D721Med (cell line): ENCODE data around the gene LYRM4.

Experiments
- DNase-seq: peaks from one replicate; pipeline ENCODE4 v3.0.0; 2011; ENCODE audit warnings: low spot score; ENCODE audit not compliant: insufficient read length
- FAIRE-seq: peaks from 2 replicates; lab custom pipeline; 2011; peaks lifted over from hg19 to GRCh38; lab: Jason Lieb, UNC
- TF ChIP-seq, protein P1 (sequence below): IDR thresholded peaks from 2 replicates; pipeline ENCODE4 v1.5.1; 2012; ENCODE audit warnings: mild to moderate bottlenecking, control low read depth; ENCODE audit not compliant: insufficient read depth; ENCODE audit errors: missing control alignments

LYRM4 gene

DNA sequence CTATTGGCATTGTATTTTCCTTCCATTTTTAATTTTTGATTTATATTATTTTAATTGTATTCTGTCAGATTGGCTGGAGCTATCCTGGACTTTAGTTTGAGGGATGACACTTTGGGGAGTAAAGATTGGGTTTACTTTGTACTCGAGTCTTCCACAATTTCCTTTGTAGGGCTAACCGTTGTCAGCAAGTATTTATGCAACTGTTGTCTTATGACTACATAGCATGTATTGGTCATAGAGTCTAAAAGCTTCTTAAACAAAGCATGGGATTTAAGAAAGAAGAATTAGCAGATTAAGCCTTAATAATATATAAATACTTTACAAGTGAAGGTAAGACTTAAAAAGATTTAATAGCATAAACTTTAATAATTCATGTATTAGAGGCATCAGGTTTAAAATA, 20.2 kb upstream of the LYRM4 start:
- TF ChIP-seq, protein P1, sequence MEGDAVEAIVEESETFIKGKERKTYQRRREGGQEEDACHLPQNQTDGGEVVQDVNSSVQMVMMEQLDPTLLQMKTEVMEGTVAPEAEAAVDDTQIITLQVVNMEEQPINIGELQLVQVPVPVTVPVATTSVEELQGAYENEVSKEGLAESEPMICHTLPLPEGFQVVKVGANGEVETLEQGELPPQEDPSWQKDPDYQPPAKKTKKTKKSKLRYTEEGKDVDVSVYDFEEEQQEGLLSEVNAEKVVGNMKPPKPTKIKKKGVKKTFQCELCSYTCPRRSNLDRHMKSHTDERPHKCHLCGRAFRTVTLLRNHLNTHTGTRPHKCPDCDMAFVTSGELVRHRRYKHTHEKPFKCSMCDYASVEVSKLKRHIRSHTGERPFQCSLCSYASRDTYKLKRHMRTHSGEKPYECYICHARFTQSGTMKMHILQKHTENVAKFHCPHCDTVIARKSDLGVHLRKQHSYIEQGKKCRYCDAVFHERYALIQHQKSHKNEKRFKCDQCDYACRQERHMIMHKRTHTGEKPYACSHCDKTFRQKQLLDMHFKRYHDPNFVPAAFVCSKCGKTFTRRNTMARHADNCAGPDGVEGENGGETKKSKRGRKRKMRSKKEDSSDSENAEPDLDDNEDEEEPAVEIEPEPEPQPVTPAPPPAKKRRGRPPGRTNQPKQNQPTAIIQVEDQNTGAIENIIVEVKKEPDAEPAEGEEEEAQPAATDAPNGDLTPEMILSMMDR: no peak
- FAIRE-seq: no peak
- no peak for DNase-seq

DNA sequence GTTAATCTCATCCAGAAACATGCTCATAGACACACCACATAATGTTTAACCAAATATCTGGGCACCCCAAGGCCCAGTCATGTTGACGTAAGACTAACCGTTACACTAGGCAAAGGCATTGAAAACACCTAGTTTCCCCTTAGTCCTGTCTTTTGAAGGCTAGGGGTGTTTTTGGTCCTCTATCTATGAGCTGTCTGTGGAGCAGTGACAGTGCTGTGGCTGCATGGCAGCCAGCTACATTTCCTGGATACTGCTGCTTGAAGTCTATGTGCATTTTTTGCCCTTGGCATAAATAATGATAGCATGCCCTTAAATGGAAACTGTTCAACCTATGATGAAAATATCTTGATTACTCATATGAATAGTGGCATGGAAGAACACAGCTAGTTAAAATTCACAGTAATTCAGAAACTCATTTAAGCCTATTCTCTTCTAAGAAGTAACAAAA, 19.2 kb upstream of the LYRM4 start:
- TF ChIP-seq, protein P1: no peak
- no peak for DNase-seq
- FAIRE-seq: no peak

DNA sequence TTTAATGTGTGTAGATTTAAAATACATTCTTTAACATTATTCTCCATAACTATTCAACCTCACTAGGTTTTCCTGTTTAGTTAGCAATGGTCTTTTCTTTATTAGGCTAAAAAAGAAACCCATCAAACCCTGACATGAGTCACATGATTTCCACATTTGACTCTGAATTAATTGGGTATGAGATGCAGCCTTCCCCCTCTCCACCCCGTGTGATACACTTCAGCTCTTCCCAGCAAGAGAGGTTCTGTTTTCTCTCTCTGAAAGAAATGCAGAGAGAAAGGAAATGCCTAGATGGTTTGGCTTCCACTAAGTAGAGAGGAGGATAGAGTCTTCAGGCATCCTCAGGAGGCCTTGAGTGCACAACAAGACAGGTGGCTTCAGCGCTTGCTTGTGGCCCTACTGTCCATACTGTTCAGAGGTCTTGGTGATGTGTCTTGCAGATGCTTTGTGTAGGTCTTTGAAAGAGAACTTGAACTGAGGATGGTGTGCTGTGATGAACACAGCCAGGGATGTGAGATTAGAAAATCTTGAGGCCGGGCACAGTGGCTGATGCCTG, 17.9 kb upstream of the LYRM4 start:
- DNase-seq (no peak), FAIRE-seq (no peak)
- TF ChIP-seq, protein P1: no peak

DNA sequence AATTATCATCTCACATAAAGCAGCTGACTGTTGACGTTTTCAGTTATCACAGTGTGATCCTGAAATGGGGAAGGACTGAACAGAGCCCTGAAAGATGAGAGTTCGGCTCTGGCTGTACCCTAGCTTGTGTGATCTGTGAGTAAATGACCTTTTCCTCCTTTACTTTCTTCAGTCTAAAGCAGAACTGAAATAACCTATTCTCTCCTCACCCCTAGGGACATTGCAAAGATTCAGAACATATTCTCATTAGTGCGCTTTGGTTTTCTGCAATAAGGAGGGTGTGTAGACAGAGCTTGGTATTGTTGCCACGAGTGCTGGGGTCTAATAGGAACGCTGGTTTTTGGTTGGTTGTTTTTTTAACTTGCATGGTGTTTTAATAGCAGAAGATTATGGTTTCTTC, 17.3 kb upstream of the LYRM4 start:
- TF ChIP-seq, protein P1: no peak
- DNase-seq: no peak
- no peak for FAIRE-seq

DNA sequence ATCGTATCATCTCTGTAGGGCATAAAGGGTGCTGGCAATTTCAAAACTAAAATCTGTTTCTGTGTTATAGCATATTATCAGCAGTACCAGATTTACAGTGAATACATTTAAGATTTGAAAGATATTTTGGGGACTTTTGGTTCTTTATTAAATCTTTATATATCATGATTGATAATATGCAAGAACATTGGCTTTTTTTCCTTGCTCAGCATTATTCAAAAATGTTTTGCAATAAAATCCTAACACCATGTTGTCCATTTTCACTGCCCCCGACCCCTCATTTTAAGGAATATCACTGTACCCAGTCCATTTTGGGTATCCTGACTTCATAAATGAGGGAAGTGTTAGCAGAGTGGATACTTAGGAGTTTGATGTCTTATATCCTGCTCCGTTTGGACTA, 16.8 kb upstream of the LYRM4 start:
- DNase-seq: no peak
- FAIRE-seq: no peak
- TF ChIP-seq, protein P1: no peak

DNA sequence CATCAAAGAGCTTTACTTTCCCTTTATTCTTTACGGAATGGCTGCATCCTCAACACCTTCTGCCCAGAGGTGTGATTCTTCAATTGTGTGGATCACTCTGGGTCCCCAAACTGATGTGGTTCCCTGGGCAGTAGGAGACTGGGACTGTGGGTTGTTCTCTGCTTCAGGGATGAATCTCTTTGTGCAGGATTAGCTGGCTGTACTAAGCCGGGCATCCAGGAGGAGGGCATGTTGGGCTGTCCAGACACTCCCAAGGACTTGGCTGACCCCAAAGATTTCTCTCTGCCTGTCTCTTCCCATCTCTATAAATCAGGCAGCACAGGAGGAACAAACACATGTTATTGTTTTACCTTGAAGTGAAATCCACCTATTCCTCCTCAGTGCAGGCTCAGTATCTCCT, 15.8 kb upstream of the LYRM4 start:
- FAIRE-seq: no peak
- DNase-seq: no peak
- TF ChIP-seq, protein P1: no peak

DNA sequence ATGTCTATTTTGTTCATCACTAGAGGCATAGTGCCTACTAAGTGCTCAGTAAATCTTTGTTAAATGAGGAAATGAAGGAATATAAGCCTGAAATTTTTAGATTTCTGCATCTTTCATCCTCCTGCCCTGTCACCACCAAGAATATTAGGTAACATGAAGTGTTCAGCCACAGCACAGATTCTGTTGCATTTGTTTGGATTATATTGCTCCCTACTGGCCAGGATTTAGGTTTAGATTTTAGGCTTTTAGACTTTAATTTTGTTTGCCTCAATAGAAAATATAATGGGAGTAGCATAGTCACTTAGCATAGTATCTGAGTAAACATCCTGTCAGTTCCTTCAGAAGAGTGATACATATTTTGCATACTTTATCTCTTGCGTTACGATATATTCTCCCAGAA, 14.7 kb upstream of the LYRM4 start:
- TF ChIP-seq, protein P1: peak; percentile 28
- FAIRE-seq: peak; percentile 11
- DNase-seq: no peak
